HG03575 (cell line): ENCODE results near the gene HTT.

ENCODE experiments used
- ATAC-seq: cut with Tn5 transposase; IDR thresholded peaks from one replicate; pipeline ENCODE4 v1.9.1; 2021; ENCODE audit not compliant: unreplicated experiment, insufficient number of reproducible peaks, low FRiP score; ENCODE audit errors: extremely low read depth

HTT gene

DNA sequence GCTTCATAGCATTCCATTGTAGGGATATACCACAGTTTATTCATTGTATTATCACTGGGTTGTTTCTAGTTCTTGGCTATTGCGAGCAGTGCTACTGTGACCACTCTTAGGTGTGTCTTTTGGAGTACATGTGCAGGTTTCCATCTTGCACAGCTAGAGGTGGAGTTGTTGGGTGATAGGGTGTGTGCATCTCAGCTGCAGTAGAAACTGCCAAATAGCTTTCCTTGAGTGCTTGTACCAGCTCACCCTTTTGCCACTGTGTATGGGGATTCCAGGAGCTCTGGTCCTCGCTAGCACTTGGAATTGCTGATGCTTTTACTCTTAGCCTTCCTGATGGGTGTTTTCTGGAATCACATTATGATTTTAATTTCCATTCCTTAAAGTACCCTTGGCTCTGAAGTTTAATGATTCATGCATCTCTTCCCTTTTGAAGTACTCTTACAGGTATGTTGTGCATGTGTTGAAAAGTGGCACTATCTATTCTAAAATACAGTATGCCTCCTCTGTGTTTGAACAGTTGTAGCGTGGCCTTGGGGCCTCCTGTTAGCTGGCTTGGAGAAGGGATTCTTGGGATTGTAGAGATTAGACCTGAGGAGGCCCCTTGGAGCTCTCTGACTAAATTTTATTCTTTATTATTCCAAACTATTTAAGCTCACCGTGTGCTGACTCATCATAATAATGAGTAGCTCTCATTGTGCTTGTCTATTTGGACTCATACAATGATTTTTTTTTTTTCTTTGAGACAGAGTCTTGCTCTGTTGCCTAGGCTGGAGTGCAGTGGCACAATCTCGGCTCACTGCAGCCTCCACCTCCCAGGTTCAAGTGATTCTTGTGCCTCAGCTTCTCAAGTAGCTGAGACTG is 38.4 kb downstream of the HTT start:
- no peak for ATAC-seq

DNA sequence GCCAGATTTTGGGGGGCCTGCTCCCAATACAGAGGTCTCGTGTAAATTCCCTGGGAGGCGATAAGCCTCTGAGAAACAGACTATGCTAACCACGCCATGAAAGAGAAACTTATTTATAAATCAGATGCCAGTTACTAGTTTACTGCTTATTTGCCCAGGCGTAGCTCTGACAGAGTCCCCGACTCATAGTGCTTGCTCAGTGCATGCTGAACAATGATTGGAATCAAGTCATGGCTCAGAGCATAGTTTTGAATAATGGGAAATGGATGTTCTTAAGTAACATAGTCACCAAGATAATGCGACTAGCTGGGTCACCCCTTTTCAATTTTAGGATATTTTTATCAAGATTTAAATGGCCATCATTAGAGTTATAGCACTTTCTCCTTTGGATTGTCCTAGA is 39.9 kb downstream of the HTT start:
- no peak for ATAC-seq

DNA sequence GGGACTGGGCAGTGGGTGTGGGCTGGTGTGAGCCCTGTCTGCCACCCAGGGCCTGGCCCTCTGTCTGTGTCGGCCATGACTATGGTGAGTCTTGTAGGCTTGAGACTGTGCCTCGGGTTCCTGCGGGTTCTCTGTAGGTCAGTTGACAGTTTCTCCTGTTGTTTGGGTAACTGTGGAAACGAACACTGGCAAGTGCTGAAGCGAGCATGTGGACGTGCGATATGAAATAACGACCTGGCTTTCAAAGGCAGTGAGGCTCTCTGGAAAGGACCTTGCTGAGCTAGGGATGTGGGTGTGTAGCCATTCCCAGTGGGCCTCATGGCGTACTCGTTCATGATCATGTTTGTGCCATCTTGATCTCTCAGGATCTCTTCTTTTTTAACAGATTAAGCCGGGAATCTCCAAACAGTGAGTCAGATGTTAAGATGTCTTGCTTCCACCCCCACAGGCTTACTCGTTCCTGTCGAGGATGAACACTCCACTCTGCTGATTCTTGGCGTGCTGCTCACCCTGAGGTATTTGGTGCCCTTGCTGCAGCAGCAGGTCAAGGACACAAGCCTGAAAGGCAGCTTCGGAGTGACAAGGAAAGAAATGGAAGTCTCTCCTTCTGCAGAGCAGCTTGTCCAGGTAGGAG is 41.3 kb downstream of the HTT start:
- no peak for ATAC-seq

DNA sequence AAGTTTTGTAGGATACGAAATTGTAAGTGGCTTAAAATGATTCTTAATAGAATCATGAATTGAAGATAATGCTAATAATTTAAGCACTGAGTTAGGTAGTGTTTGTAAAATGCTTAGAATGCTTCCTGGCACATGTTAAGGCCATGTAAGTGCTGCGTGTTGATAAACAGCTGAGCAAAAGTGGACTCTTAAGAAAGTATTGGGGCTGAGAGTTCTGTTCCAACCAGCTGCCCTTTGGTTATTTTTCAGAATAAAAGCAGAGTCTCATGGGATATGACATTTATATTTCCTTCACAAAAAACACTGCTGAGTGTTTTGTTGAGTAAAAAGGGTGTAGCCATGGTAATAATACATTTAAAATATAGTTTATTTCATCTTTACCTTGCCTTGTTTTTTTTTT is 42.5 kb downstream of the HTT start:
- ATAC-seq: no peak

DNA sequence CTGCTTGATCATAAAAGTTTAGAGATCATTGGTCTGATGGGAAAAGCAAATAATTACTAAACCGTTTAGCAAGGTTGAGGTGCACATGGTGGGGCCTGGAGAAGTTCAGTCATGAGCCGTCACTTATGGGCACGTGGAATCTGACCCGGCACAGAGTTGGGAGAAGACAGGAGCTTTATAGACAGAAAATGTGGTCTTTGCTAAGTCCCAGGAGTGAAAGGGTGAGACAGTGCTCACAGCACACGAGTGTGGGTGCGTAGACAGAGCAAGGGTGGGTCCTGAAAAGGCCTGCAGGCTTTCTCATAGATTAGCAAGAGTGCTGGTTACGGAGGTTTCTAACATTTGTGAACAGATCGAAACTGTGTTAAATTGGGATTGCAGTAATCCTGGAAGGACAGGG is 43.8 kb downstream of the HTT start:
- ATAC-seq: no peak

DNA sequence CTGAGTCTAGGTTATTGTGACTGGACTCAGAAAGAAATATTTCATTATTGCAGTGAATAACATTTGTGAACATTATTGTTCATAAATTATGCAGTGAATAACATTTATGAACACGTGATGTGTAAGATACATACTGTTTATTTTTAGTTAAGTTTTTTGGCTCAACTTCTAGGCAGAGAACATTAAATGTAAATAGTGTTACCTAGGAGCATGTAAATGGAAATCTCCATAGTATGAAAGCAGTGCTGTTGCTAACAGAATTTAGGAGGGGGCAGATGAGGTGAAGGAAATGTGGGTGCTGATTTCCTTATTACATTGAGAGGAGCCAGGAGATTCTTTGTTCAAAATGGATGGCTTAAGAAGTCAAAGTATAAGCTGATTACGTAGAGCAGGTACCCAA is 45.0 kb downstream of the HTT start:
- ATAC-seq: no peak

DNA sequence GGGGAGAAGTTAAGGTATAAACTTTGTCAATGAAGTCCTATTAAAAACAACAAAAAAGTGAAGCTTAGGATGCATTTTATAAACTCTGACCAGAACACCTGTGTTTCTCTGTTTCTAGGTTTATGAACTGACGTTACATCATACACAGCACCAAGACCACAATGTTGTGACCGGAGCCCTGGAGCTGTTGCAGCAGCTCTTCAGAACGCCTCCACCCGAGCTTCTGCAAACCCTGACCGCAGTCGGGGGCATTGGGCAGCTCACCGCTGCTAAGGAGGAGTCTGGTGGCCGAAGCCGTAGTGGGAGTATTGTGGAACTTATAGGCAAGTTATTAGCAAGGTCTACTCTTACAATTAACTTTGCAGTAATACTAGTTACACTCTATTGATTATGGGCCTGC is 46.6 kb downstream of the HTT start:
- no peak for ATAC-seq

DNA sequence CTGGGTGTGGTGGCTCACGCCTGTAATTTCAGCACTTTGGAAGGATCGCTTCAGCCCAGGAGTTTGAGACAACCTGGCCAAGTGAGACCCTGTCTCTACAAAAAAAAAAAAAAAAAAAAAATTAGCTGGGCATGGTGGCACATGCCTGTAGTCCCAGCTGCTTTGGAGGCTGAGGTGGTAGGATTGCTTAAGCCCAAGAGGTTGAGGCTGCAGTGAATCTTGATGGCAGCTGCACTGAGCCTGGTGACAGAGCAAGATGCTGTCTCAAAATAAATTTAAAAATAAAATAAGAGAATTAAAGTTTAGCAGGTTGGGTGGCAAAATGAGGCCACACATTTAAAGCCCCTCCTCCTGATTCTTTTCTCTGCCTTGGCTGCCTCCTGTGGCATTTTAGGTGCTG is 47.1 kb downstream of the HTT start:
- ATAC-seq: no peak

DNA sequence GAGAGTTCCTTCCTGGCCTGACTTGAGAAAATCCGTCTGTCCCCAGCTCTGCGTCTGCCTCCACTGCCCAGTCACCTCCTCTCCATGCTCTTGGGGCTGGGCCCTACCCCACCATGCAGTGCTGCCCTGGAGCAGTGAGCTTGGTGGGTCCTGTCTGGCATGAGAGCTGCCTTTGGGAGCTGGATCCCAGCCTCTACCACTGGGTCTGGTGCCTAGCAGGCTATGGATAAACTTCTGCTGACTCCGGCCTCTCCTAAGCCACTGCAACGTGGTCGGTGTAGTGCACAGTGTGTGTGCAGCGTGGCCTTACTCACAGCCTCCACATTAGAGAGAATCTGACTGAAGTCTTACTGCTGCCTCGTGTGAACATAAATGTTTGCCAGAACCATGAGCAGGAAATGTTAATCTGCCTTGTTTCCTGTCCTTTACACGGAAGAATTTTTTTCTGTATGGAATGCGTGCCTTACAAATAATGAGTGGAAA is 47.6 kb downstream of the HTT start:
- ATAC-seq: no peak

DNA sequence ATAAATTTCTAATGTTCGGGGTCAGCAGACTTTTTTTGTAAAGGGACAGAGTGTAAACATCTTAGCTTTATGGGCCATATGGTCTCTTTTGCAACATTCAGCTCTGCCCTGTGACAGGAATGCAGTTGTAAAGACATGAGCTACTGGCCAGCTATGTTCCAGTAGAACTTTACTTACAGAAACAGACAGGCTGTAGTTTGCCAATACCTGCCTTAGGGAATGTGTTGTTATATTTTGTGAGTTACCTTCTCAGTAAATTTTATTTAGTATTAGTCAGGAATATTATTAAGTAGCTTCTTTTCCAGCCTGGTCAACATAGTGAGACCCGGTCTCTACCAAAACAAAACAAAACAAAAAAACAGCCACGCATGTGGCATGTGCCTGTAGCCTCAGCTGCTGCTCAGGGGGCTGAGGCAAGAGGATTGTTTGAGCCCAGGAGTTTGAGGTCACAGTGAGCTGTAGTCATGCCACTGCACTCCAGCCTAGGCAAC is 48.7 kb downstream of the HTT start:
- ATAC-seq: no peak

DNA sequence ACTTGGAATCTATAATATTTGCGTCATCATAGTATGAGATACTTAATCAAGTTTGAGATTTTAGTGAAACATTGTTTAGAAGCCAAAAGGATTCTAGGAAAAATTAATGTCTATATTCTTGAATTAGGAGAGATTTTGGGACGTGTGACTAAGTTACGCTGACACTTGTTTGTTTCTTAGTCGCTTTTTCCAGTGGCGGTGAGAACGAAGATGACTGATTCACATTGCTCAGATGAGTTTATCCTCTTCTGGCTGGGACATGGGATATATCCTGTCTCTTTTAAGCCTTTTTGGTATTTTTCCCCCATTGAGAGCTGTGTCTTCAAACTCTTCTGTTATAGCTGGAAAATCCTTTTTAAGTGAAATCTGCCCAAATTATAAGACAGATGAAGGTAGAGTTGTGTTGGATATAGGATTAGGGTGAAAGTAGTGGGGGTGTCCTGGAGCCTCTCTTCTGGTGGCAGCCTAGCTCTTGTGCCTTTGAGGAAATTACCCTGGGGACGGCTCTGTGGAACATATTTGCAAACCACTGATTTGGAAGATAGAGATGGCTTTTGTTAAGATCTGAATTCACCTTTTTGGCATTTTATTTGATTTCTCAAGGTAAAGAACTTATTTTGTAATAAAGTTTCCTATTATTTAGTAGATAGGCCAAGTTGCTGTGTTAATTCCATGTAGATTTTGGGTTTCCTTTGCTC is 49.7 kb downstream of the HTT start:
- no peak for ATAC-seq

DNA sequence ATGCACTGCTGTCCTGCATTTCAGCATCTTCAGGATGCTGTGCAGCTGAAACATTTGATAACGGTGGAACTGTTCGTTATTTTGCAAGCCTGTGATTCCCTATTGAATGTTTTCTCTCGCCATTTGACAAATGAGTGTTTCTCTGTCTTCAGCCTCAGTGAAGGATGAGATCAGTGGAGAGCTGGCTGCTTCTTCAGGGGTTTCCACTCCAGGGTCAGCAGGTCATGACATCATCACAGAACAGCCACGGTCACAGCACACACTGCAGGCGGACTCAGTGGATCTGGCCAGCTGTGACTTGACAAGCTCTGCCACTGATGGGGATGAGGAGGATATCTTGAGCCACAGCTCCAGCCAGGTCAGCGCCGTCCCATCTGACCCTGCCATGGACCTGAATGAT is 52.6 kb downstream of the HTT start:
- no peak for ATAC-seq

DNA sequence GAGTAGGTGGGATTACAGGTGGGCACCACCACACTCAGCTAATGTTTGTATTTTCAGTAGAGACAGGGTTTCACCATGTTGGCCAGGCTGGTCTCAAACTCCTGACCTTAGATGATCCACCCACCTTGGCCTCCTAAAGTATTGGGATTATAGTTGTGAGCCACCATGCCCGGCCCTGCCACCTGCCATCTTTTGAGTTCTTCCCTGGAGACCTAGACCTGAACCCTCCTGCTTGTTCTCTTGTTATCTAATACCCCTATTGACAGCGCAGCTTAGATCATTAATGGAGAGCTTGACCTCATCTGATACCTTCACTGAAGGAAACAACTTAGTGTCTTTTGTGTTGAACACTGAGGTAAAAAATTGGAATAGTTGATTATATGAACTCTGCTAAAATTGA is 53.6 kb downstream of the HTT start:
- ATAC-seq: no peak

DNA sequence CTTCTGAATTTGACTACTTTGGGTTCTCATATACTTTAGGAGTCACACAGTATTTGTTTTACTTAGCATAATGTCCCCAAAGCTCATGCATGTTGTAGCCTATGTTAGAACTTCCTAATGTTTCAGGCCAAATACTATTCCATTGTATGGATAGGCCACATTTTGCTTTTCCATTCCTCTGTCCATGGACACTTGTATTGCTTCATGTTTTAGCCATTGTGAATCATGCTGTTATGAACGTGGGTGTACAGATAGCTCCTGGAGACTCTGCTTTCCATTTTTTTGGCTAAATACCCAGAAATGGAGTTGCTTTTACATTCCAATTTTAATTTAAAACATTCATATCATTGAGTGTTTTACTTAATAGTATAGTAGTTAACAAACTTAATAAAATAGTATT is 54.5 kb downstream of the HTT start:
- no peak for ATAC-seq

DNA sequence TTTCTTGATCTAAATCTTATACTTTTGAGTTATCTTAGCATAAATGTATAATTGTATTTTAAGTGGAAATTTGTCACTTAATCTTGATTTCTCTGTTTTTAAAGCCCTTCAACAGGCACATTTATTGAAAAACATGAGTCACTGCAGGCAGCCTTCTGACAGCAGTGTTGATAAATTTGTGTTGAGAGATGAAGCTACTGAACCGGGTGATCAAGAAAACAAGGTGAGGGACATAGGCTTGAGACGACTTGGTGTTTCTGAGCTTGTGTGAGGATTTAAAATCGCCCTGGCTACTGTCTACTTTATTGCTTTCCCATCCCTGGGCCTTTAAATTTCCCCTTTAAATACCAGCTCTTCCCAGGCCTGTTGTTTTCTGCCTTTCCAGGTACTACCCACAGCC is 55.7 kb downstream of the HTT start:
- ATAC-seq: no peak

DNA sequence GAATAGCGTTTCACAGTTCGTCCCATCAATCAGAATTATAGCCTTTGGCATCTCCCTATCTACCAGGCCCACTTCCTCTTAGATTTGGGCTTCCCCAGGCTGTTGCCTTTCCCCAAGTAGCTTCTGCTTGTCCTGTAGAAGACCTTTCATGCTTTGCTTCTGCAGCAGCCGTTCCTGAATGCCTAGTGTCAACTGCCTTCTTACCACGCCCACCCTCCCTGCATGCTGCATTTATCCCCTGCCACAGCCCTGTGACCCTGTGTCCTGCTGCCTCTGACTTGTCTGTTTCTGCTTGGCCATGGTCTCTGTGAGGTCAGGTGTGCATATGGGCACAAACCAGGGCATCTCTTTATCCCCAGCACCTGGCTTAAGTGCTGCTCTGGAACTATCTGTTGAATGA is 56.3 kb downstream of the HTT start:
- ATAC-seq: no peak

DNA sequence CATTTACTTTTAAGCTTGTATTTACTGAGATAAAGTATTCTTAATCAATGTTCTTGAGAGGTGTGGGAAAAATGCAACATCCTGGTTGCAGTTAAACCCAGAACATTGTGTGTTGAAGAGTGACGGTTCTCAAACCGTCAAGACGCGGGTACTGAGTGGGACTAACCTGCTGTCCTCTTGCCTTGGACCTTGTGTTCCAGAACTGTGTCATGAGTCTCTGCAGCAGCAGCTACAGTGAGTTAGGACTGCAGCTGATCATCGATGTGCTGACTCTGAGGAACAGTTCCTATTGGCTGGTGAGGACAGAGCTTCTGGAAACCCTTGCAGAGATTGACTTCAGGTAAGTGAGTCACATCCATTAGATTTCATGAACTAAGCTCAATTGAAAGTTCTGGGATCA is 59.7 kb downstream of the HTT start:
- ATAC-seq: no peak

DNA sequence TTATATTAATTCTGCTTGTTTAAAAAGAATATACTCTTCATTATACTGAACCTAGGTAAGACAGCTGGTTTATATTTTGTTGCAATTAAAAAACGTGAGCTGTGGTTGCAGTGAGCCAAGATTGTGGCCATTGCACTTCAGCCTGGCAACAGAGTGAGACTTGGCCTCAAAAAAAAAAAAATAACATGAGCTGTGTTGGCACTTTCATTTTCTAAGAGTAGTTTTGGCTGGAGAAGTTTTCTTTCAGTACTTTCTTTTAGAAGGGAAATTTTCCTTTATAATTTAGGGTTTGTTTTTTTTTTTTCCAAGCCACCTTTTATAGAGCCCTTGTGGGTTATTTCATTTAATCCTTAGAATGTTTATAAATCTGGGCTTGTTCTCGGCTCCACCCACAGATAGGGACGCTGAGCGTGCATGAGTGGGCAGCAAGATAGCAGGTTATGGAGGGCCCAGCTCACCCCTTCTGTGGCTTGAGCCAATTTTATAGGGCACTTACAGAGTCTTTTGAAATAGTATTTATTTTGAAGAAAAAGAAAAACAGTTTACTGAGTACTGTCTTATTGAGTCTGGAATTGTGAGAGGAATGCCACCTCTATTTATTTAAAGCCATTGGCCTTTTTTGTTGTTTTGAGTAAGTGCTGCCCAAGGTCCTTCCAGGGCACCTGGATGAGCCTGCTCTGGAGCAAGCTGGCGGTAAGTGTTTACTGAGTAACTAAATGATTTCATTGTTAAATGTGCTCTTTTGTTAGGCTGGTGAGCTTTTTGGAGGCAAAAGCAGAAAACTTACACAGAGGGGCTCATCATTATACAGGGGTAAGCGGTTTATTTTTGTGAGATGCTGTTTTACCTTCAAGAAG is 60.9 kb downstream of the HTT start:
- ATAC-seq: no peak

DNA sequence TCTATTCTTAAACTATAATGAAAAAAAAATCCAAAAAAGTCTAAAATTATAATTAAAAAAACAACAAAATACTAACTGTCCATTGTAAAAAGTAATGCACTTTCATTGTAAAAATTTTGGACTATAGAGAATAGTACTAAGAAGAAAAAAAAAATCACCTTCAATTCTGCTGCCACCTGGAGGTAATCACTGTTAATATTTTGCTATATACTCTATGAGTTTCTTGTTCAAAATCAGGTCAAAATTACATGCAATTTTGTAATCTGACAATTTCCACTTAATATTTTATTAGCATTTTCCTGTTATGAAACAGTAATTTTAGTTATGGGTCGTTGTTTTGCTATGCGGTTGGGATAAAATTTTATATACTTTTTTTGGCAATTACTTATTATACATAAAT is 62.0 kb downstream of the HTT start:
- no peak for ATAC-seq
